HCT116 (cell line): ENCODE measurements around the gene SLC34A1. TPM values are rescaled to one million over a fixed set of nuclear protein-coding genes. Genes with fewer than 3 reads are reported as not detected.

Experiments used
- ATAC-seq: fragments of 200-7000 bp; cut with Tn5 transposase; 2 replicates; pipeline ENCODE4 v1.9.1; 2020; ENCODE audit warnings: mild to moderate bottlenecking, moderate library complexity
- BruUV-seq: library from RNA; stranded (reverse); fragments of 400-500 nt; replicated peaks from 2 replicates; lab custom pipeline; 2021; lab: Mats Ljungman, UMichigan
- CTCF ChIA-PET: fragments of 300-600 bp; sonication (Branson Sonifier 250); formaldehyde crosslinking; loops from one replicate; lab custom pipeline; 2021; ENCODE audit warnings: antibody characterized with exemption; lab: Charles Lee
- POLR2A ChIA-PET: fragments of 300-600, 350-600 bp; sonication (Branson Sonifier 250); formaldehyde crosslinking; loops from one replicate; lab custom pipeline; 2021; ENCODE audit warnings: antibody characterized with exemption; lab: Charles Lee
- RAD21 ChIA-PET, 2 experiments: fragments of 300-600 bp; sonication (Branson Sonifier 250); formaldehyde crosslinking; loops; one replicate each; lab custom pipeline; 2023; ENCODE audit warnings: low total read pairs in 2 of 2; ENCODE audit not compliant: uncharacterized antibody in 2 of 2, unreplicated experiment in 2 of 2, low non-redundant PET in 1 of 2; lab: Charles Lee
- DNase-seq: peaks from one replicate; pipeline ENCODE4 v3.0.0-alpha.2; 2010; ENCODE audit warnings: low read depth, low spot score
- H2AFZ ChIP-seq: fragments of 200-600 bp; shearing (Covaris generic), sonication (generic); 2 replicates; pipeline ENCODE4 v1.6.1; 2017; ENCODE audit warnings: low read depth, mixed run types, mixed read lengths, antibody characterized with exemption, low read length; ENCODE audit not compliant: poor library complexity, severe bottlenecking
- H3K27ac ChIP-seq: 2 replicates; pipeline ENCODE4 v1.5.1; 2012; ENCODE audit warnings: low read depth, low read length
- H3K27me3 ChIP-seq: fragments of 200-600 bp; sonication (generic); 2 replicates; pipeline ENCODE4 v1.6.1; 2016; ENCODE audit warnings: mixed run types, low read length, mixed read lengths; ENCODE audit not compliant: insufficient read depth
- H3K36me3 ChIP-seq, 2 experiments: fragments of 200-500 bp in 1 of 2; fragments of 200-600 bp in 1 of 2; sonication (Bioruptor generic) in 1 of 2; sonication (generic) in 1 of 2; 2 replicates each; pipeline versions ENCODE4 v1.5.1 to v1.6.1; 2014 to 2016; ENCODE audit warnings: low read length in 2 of 2, inconsistent platforms in 1 of 2, mixed read lengths in 1 of 2, mixed run types in 1 of 2; ENCODE audit not compliant: insufficient read depth in 2 of 2, control insufficient read depth in 1 of 2
- H3K4me1 ChIP-seq, 2 experiments: fragments of 200-600 bp in 1 of 2; sonication (generic) in 1 of 2; 2 replicates each; pipeline versions ENCODE4 v1.5.1 to v1.6.1; 2012 to 2017; ENCODE audit warnings: low read length in 2 of 2, inconsistent platforms in 1 of 2, mild to moderate bottlenecking in 1 of 2, mixed read lengths in 1 of 2, mixed run types in 1 of 2, moderate library complexity in 1 of 2; ENCODE audit not compliant: insufficient read depth in 2 of 2, control insufficient read depth in 1 of 2
- H3K4me2 ChIP-seq: fragments of 200-600 bp; sonication (generic); 2 replicates; pipeline ENCODE4 v1.6.1; 2017; ENCODE audit warnings: mixed run types, low read length, mixed read lengths
- H3K4me3 ChIP-seq, 2 experiments: fragments of 200-600 bp in 1 of 2; sonication (generic) in 1 of 2; replicated peaks in 1 of 2; 2 replicates each; pipeline ENCODE4 v1.5.1; 2011 to 2016; ENCODE audit warnings: low read length in 2 of 2, control low read depth in 1 of 2, low read depth in 1 of 2, mild to moderate bottlenecking in 1 of 2, mixed read lengths in 1 of 2, mixed run types in 1 of 2
- H3K79me2 ChIP-seq: fragments of 200-600 bp; sonication (generic); 2 replicates; pipeline ENCODE4 v1.6.1; 2017; ENCODE audit warnings: mild to moderate bottlenecking, mixed run types, low read length, moderate library complexity, mixed read lengths; ENCODE audit not compliant: insufficient read depth
- H3K9ac ChIP-seq: fragments of 200-600 bp; sonication (generic); 2 replicates; pipeline ENCODE4 v1.6.1; 2016; ENCODE audit warnings: low read length, mixed read lengths
- H3K9me2 ChIP-seq: fragments of 200-600 bp; sonication (generic), shearing (Covaris generic); 2 replicates; pipeline ENCODE4 v1.6.1; 2017; ENCODE audit warnings: mixed run types, mild to moderate bottlenecking, moderate library complexity; ENCODE audit not compliant: insufficient read depth
- H3K9me3 ChIP-seq, 2 experiments: fragments of 200-500 bp in 1 of 2; fragments of 200-600 bp in 1 of 2; sonication (Bioruptor generic) in 1 of 2; sonication (generic) in 1 of 2; 2 replicates each; pipeline ENCODE4 v1.6.1; 2014 to 2017; ENCODE audit warnings: low read length in 2 of 2, mixed read lengths in 2 of 2, inconsistent platforms in 1 of 2, low read depth in 1 of 2, mild to moderate bottlenecking in 1 of 2, mixed run types in 1 of 2, moderate library complexity in 1 of 2; ENCODE audit not compliant: control insufficient read depth in 1 of 2, insufficient read depth in 1 of 2
- H4K20me1 ChIP-seq: fragments of 200-600 bp; sonication (generic), shearing (Covaris generic); 2 replicates; pipeline ENCODE4 v1.6.1; 2017; ENCODE audit warnings: mixed run types, mild to moderate bottlenecking, moderate library complexity; ENCODE audit not compliant: insufficient read depth
- CEBPB ChIP-seq: IDR thresholded peaks from 2 replicates; pipeline ENCODE4 v1.6.1; 2012; ENCODE audit warnings: low read depth
- ELF1 ChIP-seq: IDR thresholded peaks from 2 replicates; pipeline ENCODE4 v1.6.1; 2012; ENCODE audit warnings: low read depth, borderline replicate concordance
- JUND ChIP-seq: IDR thresholded peaks from 2 replicates; pipeline ENCODE4 v1.6.1; 2012
- POLR2AphosphoS5 ChIP-seq: IDR thresholded peaks from 2 replicates; pipeline ENCODE4 v1.6.1; 2011; ENCODE audit warnings: mild to moderate bottlenecking, low read depth, low read length, moderate library complexity
- RAD21 ChIP-seq: IDR thresholded peaks from 2 replicates; pipeline ENCODE4 v1.6.1; 2012; ENCODE audit warnings: low read depth, mild to moderate bottlenecking
- SRF ChIP-seq: IDR thresholded peaks from 2 replicates; pipeline ENCODE4 v1.6.1; 2012; ENCODE audit warnings: low read depth
- intact Hi-C: fragments of 100-400 bp; cut with micrococcal nuclease; formaldehyde crosslinking; loops from 2 replicates; pipeline ENCODE4 v1.10.0; 2022
- total RNA-seq: library from RNA; stranded (reverse); gene quantifications from one replicate; pipeline ENCODE4 v1.2.1, GENCODE V29; 2021; ENCODE audit not compliant: unreplicated experiment
- TF ChIP-seq, protein P1 (sequence below), 3 experiments: fragments of 200-600 bp in 1 of 3; sonication (generic) in 1 of 3; IDR thresholded peaks in 2 of 3; conservative IDR thresholded peaks in 1 of 3; 2 replicates each; pipeline ENCODE4 v1.5.1; 2012 to 2017; ENCODE audit warnings: low read depth in 2 of 3, low read length in 2 of 3, antibody characterized with exemption in 1 of 3, borderline replicate concordance in 1 of 3, control low read depth in 1 of 3, mild to moderate bottlenecking in 1 of 3, mixed read lengths in 1 of 3, mixed run types in 1 of 3, moderate library complexity in 1 of 3; ENCODE audit not compliant: insufficient read depth in 1 of 3
- TF ChIP-seq, protein P2 (sequence below): IDR thresholded peaks from 2 replicates; pipeline ENCODE4 v1.6.1; 2012
- TF ChIP-seq, protein P3 (sequence below): IDR thresholded peaks from 2 replicates; pipeline ENCODE4 v1.6.1; 2012; ENCODE audit warnings: low read depth

SLC34A1 gene
- total RNA-seq, 1 experiment from 2014 or later, result not detected

DNA sequence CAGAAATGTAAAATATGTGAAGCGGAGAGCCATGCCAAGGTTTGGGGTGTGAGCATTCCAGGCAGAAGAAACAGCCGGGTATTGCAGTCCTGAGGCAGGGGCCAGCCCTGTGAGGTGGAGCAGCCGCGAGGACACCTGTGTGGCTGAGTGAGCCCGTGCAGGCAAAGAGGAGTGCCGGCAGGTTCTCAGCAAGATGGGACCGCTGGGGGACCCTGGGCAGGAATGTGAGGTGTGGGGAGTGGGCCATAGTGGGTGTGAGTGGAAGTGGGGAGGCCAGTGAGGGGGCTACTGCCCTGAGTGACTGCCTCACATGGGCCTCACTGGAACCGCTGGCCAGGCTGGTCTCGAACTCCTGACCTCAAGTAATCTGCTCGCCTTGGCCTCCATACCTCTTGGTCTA, 54.2 kb downstream of the SLC34A1 start:
- no peak overlapping the region for H3K9ac ChIP-seq
- intact Hi-C loops, result no loop called here
- POLR2A ChIA-PET, result no interaction called here

More for the DNA sequence above, 54.2 kb downstream of the SLC34A1 start:
- 0 out of 2 replicates have a peak overlapping the region, but pooled peaks have one; percentile 3 for H3K27ac ChIP-seq
- ChIA-PET RAD21 (no interaction called here), CTCF (no interaction called here)
- H3K4me2 ChIP-seq, result no peak overlapping the region
- no peak overlapping the region for H3K4me3 ChIP-seq
- no peaks in the 10 kb centered on the region for H3K9me3 ChIP-seq
- TF ChIP-seq CEBPB (no peak), ELF1 (no peak), JUND (no peak), POLR2AphosphoS5 (no peak; the same call in 1 of the 2 replicates), SRF (no peak), RAD21 (no peak)
- TF ChIP-seq, protein P1, sequence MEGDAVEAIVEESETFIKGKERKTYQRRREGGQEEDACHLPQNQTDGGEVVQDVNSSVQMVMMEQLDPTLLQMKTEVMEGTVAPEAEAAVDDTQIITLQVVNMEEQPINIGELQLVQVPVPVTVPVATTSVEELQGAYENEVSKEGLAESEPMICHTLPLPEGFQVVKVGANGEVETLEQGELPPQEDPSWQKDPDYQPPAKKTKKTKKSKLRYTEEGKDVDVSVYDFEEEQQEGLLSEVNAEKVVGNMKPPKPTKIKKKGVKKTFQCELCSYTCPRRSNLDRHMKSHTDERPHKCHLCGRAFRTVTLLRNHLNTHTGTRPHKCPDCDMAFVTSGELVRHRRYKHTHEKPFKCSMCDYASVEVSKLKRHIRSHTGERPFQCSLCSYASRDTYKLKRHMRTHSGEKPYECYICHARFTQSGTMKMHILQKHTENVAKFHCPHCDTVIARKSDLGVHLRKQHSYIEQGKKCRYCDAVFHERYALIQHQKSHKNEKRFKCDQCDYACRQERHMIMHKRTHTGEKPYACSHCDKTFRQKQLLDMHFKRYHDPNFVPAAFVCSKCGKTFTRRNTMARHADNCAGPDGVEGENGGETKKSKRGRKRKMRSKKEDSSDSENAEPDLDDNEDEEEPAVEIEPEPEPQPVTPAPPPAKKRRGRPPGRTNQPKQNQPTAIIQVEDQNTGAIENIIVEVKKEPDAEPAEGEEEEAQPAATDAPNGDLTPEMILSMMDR (IDR thresholded peaks at IDR 0.05 in 2 of 3, conservative IDR thresholded peaks at IDR 0.05 in 1 of 3; ENCODE audit: borderline replicate concordance in 1 of 3, insufficient read depth in 1 of 3, low read depth in 2 of 3, low read length in 2 of 3), result no peak
- TF ChIP-seq, protein P2, sequence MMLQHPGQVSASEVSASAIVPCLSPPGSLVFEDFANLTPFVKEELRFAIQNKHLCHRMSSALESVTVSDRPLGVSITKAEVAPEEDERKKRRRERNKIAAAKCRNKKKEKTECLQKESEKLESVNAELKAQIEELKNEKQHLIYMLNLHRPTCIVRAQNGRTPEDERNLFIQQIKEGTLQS, result no peak
- TF ChIP-seq, protein P3, sequence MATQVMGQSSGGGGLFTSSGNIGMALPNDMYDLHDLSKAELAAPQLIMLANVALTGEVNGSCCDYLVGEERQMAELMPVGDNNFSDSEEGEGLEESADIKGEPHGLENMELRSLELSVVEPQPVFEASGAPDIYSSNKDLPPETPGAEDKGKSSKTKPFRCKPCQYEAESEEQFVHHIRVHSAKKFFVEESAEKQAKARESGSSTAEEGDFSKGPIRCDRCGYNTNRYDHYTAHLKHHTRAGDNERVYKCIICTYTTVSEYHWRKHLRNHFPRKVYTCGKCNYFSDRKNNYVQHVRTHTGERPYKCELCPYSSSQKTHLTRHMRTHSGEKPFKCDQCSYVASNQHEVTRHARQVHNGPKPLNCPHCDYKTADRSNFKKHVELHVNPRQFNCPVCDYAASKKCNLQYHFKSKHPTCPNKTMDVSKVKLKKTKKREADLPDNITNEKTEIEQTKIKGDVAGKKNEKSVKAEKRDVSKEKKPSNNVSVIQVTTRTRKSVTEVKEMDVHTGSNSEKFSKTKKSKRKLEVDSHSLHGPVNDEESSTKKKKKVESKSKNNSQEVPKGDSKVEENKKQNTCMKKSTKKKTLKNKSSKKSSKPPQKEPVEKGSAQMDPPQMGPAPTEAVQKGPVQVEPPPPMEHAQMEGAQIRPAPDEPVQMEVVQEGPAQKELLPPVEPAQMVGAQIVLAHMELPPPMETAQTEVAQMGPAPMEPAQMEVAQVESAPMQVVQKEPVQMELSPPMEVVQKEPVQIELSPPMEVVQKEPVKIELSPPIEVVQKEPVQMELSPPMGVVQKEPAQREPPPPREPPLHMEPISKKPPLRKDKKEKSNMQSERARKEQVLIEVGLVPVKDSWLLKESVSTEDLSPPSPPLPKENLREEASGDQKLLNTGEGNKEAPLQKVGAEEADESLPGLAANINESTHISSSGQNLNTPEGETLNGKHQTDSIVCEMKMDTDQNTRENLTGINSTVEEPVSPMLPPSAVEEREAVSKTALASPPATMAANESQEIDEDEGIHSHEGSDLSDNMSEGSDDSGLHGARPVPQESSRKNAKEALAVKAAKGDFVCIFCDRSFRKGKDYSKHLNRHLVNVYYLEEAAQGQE, result no peak
- H2AFZ ChIP-seq, result no peak overlapping the region
- BruUV-seq, result no TSS peak
- no peaks in the 10 kb centered on the region for H3K27me3 ChIP-seq
- peaks cover 14 to 27% of the 10 kb centered on the region in 2 experiments; a peak in 3 of 4 replicates for H3K36me3 ChIP-seq
- 0 out of 2 replicates have a peak, but pooled peaks cover 3% of the 10 kb centered on the region for H3K79me2 ChIP-seq
- H3K9me2 ChIP-seq, result no peaks in the 10 kb centered on the region
- H4K20me1 ChIP-seq, result no peaks in the 10 kb centered on the region
- ATAC-seq, result no peak
- DNase-seq, result no peak
- peaks cover 0 to 8% of the 10 kb centered on the region in 2 experiments; a peak in 2 of 4 replicates for H3K4me1 ChIP-seq
